H1 (cell line): ENCODE results near the gene TPM1. TPM values are rescaled to one million over a fixed set of nuclear protein-coding genes. Genes with fewer than 3 reads are reported as not detected.

Source experiments
- CTCF ChIA-PET: fragments of 300-600 bp; sonication (Branson Sonifier 250); formaldehyde crosslinking; loops from one replicate; lab custom pipeline; 2021; ENCODE audit not compliant: partially characterized antibody; lab: Charles Lee
- POLR2A ChIA-PET: fragments of 300-600 bp; sonication (Branson Sonifier 250); formaldehyde crosslinking; loops from one replicate; lab custom pipeline; 2021; ENCODE audit warnings: inconsistent platforms; ENCODE audit not compliant: partially characterized antibody; lab: Charles Lee
- DNase-seq, 2 experiments: peaks; one replicate each; pipeline versions ENCODE4 v3.0.0 to v3.0.0-alpha.2; 2010 to 2022; ENCODE audit warnings: low spot score in 2 of 2, low read depth in 1 of 2, mixed read lengths in 1 of 2
- FAIRE-seq: peaks from 2 replicates; lab custom pipeline; 2011; peaks lifted over from hg19 to GRCh38; lab: Jason Lieb, UNC
- H2AFZ ChIP-seq: 2 replicates; pipeline ENCODE4 v1.8.1; 2012; ENCODE audit warnings: low read length, inconsistent platforms
- H2AK5ac ChIP-seq: 2 replicates; pipeline ENCODE4 v1.6.1; 2013; ENCODE audit warnings: low read depth, low read length
- H2BK120ac ChIP-seq: replicated peaks from 2 replicates; pipeline ENCODE3; 2013; ENCODE audit warnings: low read depth, low read length, inconsistent platforms
- H2BK12ac ChIP-seq: 2 replicates; pipeline ENCODE4 v1.6.1; 2013; ENCODE audit warnings: low read depth, low read length
- H2BK15ac ChIP-seq: 2 replicates; pipeline ENCODE4 v1.6.1; 2013; ENCODE audit warnings: low read length
- H2BK20ac ChIP-seq: 2 replicates; pipeline ENCODE4 v1.6.1; 2013; ENCODE audit warnings: low read length
- H2BK5ac ChIP-seq: 2 replicates; pipeline ENCODE4 v1.6.1; 2013; ENCODE audit warnings: low read depth, low read length
- H3K14ac ChIP-seq: 2 replicates; pipeline ENCODE4 v1.6.1; 2013; ENCODE audit warnings: inconsistent platforms; ENCODE audit not compliant: insufficient read length
- H3K18ac ChIP-seq: 2 replicates; pipeline ENCODE4 v1.6.1; 2013; ENCODE audit warnings: low read length; ENCODE audit errors: extremely low read depth
- H3K23ac ChIP-seq: 2 replicates; pipeline ENCODE4 v1.6.1; 2013; ENCODE audit warnings: inconsistent platforms; ENCODE audit not compliant: insufficient read length
- H3K23me2 ChIP-seq: 2 replicates; pipeline ENCODE4 v1.6.1; 2013; ENCODE audit warnings: low read depth, low read length
- H3K27ac ChIP-seq: 2 replicates; pipeline ENCODE4 v1.6.1; 2011; ENCODE audit warnings: low read depth, low read length, inconsistent platforms
- H3K27me3 ChIP-seq, 4 experiments: replicated peaks in 1 of 4; 1 replicate in 1 of 4; 2 replicates in 3 of 4; pipeline versions ENCODE4 v1.6.1 to v1.8.1; 2011 to 2013; ENCODE audit warnings: low read length in 3 of 4, mild to moderate bottlenecking in 3 of 4, inconsistent platforms in 2 of 4, mixed read lengths in 2 of 4, moderate library complexity in 1 of 4; ENCODE audit not compliant: control insufficient read depth in 3 of 4, insufficient read depth in 3 of 4; ENCODE audit errors: extremely low read depth in 1 of 4
- H3K36me3 ChIP-seq, 4 experiments: 2 replicates each; pipeline versions ENCODE4 v1.6.1 to v1.8.1; 2011 to 2013; ENCODE audit warnings: mild to moderate bottlenecking in 4 of 4, low read length in 3 of 4, moderate library complexity in 2 of 4, control low read depth in 1 of 4, inconsistent platforms in 1 of 4; ENCODE audit not compliant: insufficient read depth in 4 of 4, control insufficient read depth in 2 of 4
- H3K4ac ChIP-seq: replicated peaks from 2 replicates; pipeline ENCODE3; 2013; ENCODE audit warnings: low read length, low read depth, mixed read lengths, inconsistent platforms; ENCODE audit not compliant: insufficient read length
- H3K4me1 ChIP-seq, 4 experiments: replicated peaks in 1 of 4; 1 replicate in 1 of 4; 2 replicates in 3 of 4; pipeline versions ENCODE4 v1.6.1 to v1.8.1; 2011 to 2013; ENCODE audit warnings: low read length in 3 of 4, inconsistent platforms in 2 of 4, mixed read lengths in 1 of 4; ENCODE audit not compliant: insufficient read depth in 4 of 4, control insufficient read depth in 3 of 4
- H3K4me2 ChIP-seq, 2 experiments: 2 replicates each; pipeline versions ENCODE4 v1.6.1 to v1.8.1; 2011 to 2013; ENCODE audit warnings: low read depth in 2 of 2, low read length in 2 of 2, control low read depth in 1 of 2, inconsistent platforms in 1 of 2, mild to moderate bottlenecking in 1 of 2; ENCODE audit not compliant: insufficient read depth in 1 of 2
- H3K4me3 ChIP-seq, 4 experiments: fragments of 200-600, 300-600 bp in 1 of 4; sonication (generic), shearing (Covaris generic), sonication (Bioruptor Twin) in 1 of 4; 2 replicates each; pipeline versions ENCODE4 v1.5.1 to v1.8.1; 2011 to 2016; ENCODE audit warnings: low read length in 4 of 4, low read depth in 3 of 4, control low read depth in 2 of 4, inconsistent platforms in 2 of 4, mild to moderate bottlenecking in 2 of 4, mixed read lengths in 1 of 4, moderate library complexity in 1 of 4; ENCODE audit not compliant: insufficient read depth in 2 of 4; ENCODE audit errors: extremely low read depth in 1 of 4
- H3K56ac ChIP-seq: replicated peaks from 2 replicates; pipeline ENCODE3; 2013; ENCODE audit warnings: low read depth, mild to moderate bottlenecking, mixed read lengths, low read length, inconsistent platforms; ENCODE audit not compliant: insufficient read length
- H3K79me1 ChIP-seq: 2 replicates; pipeline ENCODE4 v1.6.1; 2013; ENCODE audit warnings: low read depth, low read length, control low read depth
- H3K79me2 ChIP-seq, 2 experiments: 2 replicates each; pipeline versions ENCODE4 v1.6.1 to v1.8.1; 2012 to 2013; ENCODE audit warnings: low read length in 2 of 2, mild to moderate bottlenecking in 2 of 2, inconsistent platforms in 1 of 2; ENCODE audit not compliant: insufficient read depth in 2 of 2, control insufficient read depth in 1 of 2
- H3K9ac ChIP-seq, 4 experiments: replicated peaks in 1 of 4; 1 replicate in 1 of 4; 2 replicates in 3 of 4; pipeline versions ENCODE4 v1.6.1 to v1.8.1; 2011 to 2013; ENCODE audit warnings: low read depth in 3 of 4, low read length in 3 of 4, control low read depth in 2 of 4, mild to moderate bottlenecking in 2 of 4, moderate library complexity in 2 of 4, inconsistent platforms in 1 of 4; ENCODE audit errors: extremely low read depth in 1 of 4
- H3K9me3 ChIP-seq, 2 experiments: 2 replicates each; pipeline versions ENCODE4 v1.6.1 to v1.8.1; 2012 to 2013; ENCODE audit warnings: mild to moderate bottlenecking in 2 of 2, moderate library complexity in 2 of 2, control low read depth in 1 of 2, inconsistent platforms in 1 of 2, low read depth in 1 of 2, low read length in 1 of 2, mixed read lengths in 1 of 2; ENCODE audit not compliant: insufficient read depth in 2 of 2
- H4K20me1 ChIP-seq, 2 experiments: replicated peaks in 1 of 2; 2 replicates each; pipeline versions ENCODE3 to v1.8.1; 2011 to 2013; ENCODE audit warnings: inconsistent platforms in 2 of 2, low read length in 2 of 2, mild to moderate bottlenecking in 1 of 2; ENCODE audit not compliant: insufficient read depth in 2 of 2, control insufficient read depth in 1 of 2
- H4K5ac ChIP-seq: 2 replicates; pipeline ENCODE4 v1.6.1; 2013; ENCODE audit warnings: low read length, low read depth, mixed read lengths, inconsistent platforms; ENCODE audit not compliant: insufficient read length
- H4K8ac ChIP-seq: 2 replicates; pipeline ENCODE4 v1.8.0; 2013; ENCODE audit warnings: mild to moderate bottlenecking, moderate library complexity, low read length, inconsistent platforms; ENCODE audit not compliant: insufficient read depth; ENCODE audit errors: extremely low read depth
- H4K91ac ChIP-seq: replicated peaks from 2 replicates; pipeline ENCODE3; 2013; ENCODE audit warnings: low read length, mixed read lengths, inconsistent platforms; ENCODE audit not compliant: insufficient read length
- CEBPB ChIP-seq: IDR thresholded peaks from 2 replicates; pipeline ENCODE4 v1.6.1; 2012; ENCODE audit warnings: low read depth, low read length
- CHD2 ChIP-seq: IDR thresholded peaks from 2 replicates; pipeline ENCODE4 v1.6.1; 2012; ENCODE audit warnings: low read length, improper control_type of control experiment
- EP300 ChIP-seq, 2 experiments: IDR thresholded peaks; 1 replicate in 1 of 2; 2 replicates in 1 of 2; pipeline ENCODE4 v1.6.1; 2011 to 2012; ENCODE audit warnings: low read depth in 2 of 2, low read length in 2 of 2, mild to moderate bottlenecking in 2 of 2, borderline replicate concordance in 1 of 2, inconsistent platforms in 1 of 2, moderate library complexity in 1 of 2
- GABPA ChIP-seq: IDR thresholded peaks from 2 replicates; pipeline ENCODE4 v1.6.1; 2011; ENCODE audit warnings: mild to moderate bottlenecking, low read length, moderate library complexity, borderline replicate concordance; ENCODE audit not compliant: insufficient read depth
- JUND ChIP-seq: IDR thresholded peaks from 2 replicates; pipeline ENCODE4 v1.6.1; 2011; ENCODE audit warnings: mild to moderate bottlenecking, improper control_type of control experiment, low read length
- MAFK ChIP-seq: IDR thresholded peaks from 2 replicates; pipeline ENCODE4 v1.6.1; 2012; ENCODE audit warnings: low read depth, mild to moderate bottlenecking, improper control_type of control experiment, low read length
- NRF1 ChIP-seq: IDR thresholded peaks from 2 replicates; pipeline ENCODE4 v1.6.1; 2011; ENCODE audit warnings: mild to moderate bottlenecking, low read depth, low read length, improper control_type of control experiment
- POLR2AphosphoS5 ChIP-seq: IDR thresholded peaks from 2 replicates; pipeline ENCODE4 v1.6.1; 2011; ENCODE audit warnings: low read depth, low read length
- RFX5 ChIP-seq: IDR thresholded peaks from 2 replicates; pipeline ENCODE4 v1.6.1; 2011; ENCODE audit warnings: low read depth, low read length, improper control_type of control experiment, borderline replicate concordance
- RNF2 ChIP-seq: fragments of 200-900, 300-1000 bp; sonication (generic); IDR thresholded peaks from 2 replicates; pipeline ENCODE4 v1.7.1; 2016; ENCODE audit warnings: borderline replicate concordance, low read depth, mild to moderate bottlenecking, antibody characterized with exemption, low read length; ENCODE audit not compliant: poor library complexity, severe bottlenecking; ENCODE audit errors: missing control alignments
- WGBS, 2 experiments: shearing (Covaris generic) in 1 of 2; methylation state at CpG; one replicate each; pipeline versions ENCODE4 v1.1.6 to v1.1.7; 2013 to 2015; ENCODE audit warnings: low lambda C conversion rate in 2 of 2, mixed read lengths in 2 of 2, inconsistent platforms in 1 of 2, low coverage in 1 of 2, missing lambda C conversion rate in 1 of 2; ENCODE audit not compliant: insufficient replicate concordance in 2 of 2, insufficient coverage in 1 of 2, insufficient read length in 1 of 2; ENCODE audit errors: extremely low coverage in 1 of 2, missing lambda C conversion rate in 1 of 2; 5-methylcytosine and 5-hydroxymethylcytosine counted together
- polyA plus RNA-seq, 7 experiments: library from polyadenylated mRNA; depleted of rRNA in 3 of 7; stranded (reverse) in 5 of 7; unstranded in 2 of 7; fragments of >200 nt in 5 of 7; fragments of 200-250 nt in 2 of 7; gene quantifications; 1 replicate in 5 of 7; 2 replicates in 1 of 7; 4 replicates in 1 of 7; pipeline versions ENCODE4 v1.2.1 to v1.2.3, GENCODE V29; 2011 to 2013; ENCODE audit warnings: missing spikeins in 2 of 7, mixed read lengths in 2 of 7
- total RNA-seq: library from RNA; stranded (reverse); fragmentation: NEBNext Ultra II Directional; extraction: Animal tissue kit (Norgen Biotek cat#: 25700); gene quantifications from 2 replicates; pipeline ENCODE4 v1.2.1, GENCODE V29; 2021
- TF ChIP-seq, protein P1 (sequence below): IDR thresholded peaks from 2 replicates; pipeline ENCODE4 v1.6.1; 2012; ENCODE audit warnings: low read length, inconsistent platforms

TPM1 gene
- total and polyA plus RNA-seq, 2 of the 8 experiments (the other 6 are each of a cell fraction or from before 2014, with no cell fraction given), result 258 to 579 TPM

DNA sequence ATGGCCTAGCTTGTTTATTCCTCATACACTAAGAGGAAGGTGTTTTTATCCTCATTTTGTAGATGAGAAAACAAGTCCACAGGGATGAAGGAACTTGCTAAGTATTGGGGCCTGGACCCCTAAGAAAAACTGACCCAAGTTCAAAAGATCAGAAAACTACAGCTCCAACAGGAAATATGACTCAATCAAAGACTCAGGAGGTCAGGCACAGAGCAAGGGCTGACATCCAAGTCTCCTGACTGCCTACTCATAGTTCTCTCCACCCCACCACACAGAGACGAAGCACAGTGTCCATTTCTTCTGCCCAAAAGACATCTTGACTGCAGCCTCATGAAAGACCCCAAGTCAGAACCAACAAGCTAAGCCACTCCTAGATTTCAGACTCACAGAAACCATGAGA lies 26.9 kb upstream of the TPM1 start:
- H4K8ac ChIP-seq, result no peak overlapping the region
- no peaks in the 10 kb centered on the region for H3K79me1 ChIP-seq
- ChIA-PET CTCF (interaction anchor here (0.9 to 2.5 kb wide), 4 partner anchors 7 to 119 kb away, joined by 3 to 9 read pairs (median 6); no protein-coding TSS in a partner anchor), POLR2A (interaction anchor here (1.0 to 3.5 kb wide), 4 partner anchors 15 to 103 kb away, joined by 3 to 11 read pairs (median 5); no protein-coding TSS in a partner anchor)
- no peaks in the 10 kb centered on the region for H3K79me2 ChIP-seq
- H3K4me2 ChIP-seq, result no peak overlapping the region
- H3K4me3 ChIP-seq, result no peak overlapping the region
- H2BK120ac ChIP-seq, result no peak overlapping the region
- no peaks in the 10 kb centered on the region for H4K20me1 ChIP-seq
- no peak overlapping the region for H2BK20ac ChIP-seq
- no peaks in the 10 kb centered on the region for H3K36me3 ChIP-seq
- H2AFZ ChIP-seq, result no peak overlapping the region
- H3K27ac ChIP-seq, result no peak overlapping the region
- no peak overlapping the region for H2BK15ac ChIP-seq
- H3K23ac ChIP-seq, result no peak overlapping the region
- no peak overlapping the region for H3K14ac ChIP-seq
- H4K5ac ChIP-seq, result no peak overlapping the region
- H3K4ac ChIP-seq, result no peak overlapping the region
- FAIRE-seq, result no peak
- no peak overlapping the region for H3K9ac ChIP-seq
- no peak overlapping the region for H2BK5ac ChIP-seq
- no peak overlapping the region for H2AK5ac ChIP-seq
- H3K56ac ChIP-seq, result no peak overlapping the region
- no peak overlapping the region for H3K18ac ChIP-seq
- H3K27me3 ChIP-seq, result no peaks in the 10 kb centered on the region
- WGBS, 2 experiments, result 88% methylated on average over 1 of the region's 1 CpG; no CpG with 5 or more reads in 1 of the 2 experiments
- peaks cover 0 to 7% (median 2%) of the 10 kb centered on the region in 4 experiments; a peak in 5 of 7 replicates for H3K4me1 ChIP-seq
- H4K91ac ChIP-seq, result no peak overlapping the region
- no peak for DNase-seq
- H3K9me3 ChIP-seq, result peaks cover 5 to 7% of the 10 kb centered on the region in 2 experiments; a peak in 2 of 4 replicates
- no peak overlapping the region for H2BK12ac ChIP-seq
- no peaks in the 10 kb centered on the region for H3K23me2 ChIP-seq
- TF ChIP-seq, protein P1, sequence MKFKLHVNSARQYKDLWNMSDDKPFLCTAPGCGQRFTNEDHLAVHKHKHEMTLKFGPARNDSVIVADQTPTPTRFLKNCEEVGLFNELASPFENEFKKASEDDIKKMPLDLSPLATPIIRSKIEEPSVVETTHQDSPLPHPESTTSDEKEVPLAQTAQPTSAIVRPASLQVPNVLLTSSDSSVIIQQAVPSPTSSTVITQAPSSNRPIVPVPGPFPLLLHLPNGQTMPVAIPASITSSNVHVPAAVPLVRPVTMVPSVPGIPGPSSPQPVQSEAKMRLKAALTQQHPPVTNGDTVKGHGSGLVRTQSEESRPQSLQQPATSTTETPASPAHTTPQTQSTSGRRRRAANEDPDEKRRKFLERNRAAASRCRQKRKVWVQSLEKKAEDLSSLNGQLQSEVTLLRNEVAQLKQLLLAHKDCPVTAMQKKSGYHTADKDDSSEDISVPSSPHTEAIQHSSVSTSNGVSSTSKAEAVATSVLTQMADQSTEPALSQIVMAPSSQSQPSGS, result no peak
- TF ChIP-seq MAFK, result no peak
- TF ChIP-seq JUND, result no peak
- no peak for TF ChIP-seq CEBPB
- TF ChIP-seq RNF2, result no peak
- no peak for TF ChIP-seq NRF1
- no peak for TF ChIP-seq POLR2AphosphoS5
- TF ChIP-seq RFX5, result no peak
- TF ChIP-seq GABPA, result no peak
- TF ChIP-seq EP300 (IDR thresholded peaks at IDR 0.05; ENCODE audit: borderline replicate concordance in 1 of 2, low read depth in 2 of 2, low read length in 2 of 2), result no peak
- TF ChIP-seq CHD2, result no peak
